Neural progenitor cell (in vitro differentiated cells): ENCODE data around the gene WDR37. TPM values are rescaled to one million over a fixed set of nuclear protein-coding genes. Genes with fewer than 3 reads are reported as not detected.
A peak's percentile ranks its signal among the peaks of the same experiment; 100 is the strongest.

ENCODE experiments used
- DNase-seq: peaks from one replicate; pipeline ENCODE4 v3.0.0-alpha.2; 2016; ENCODE audit warnings: low spot score
- H2AFZ ChIP-seq: fragments of 200-600 bp; sonication (generic); replicated peaks from 2 replicates; pipeline ENCODE4 v1.6.1; 2016; ENCODE audit warnings: antibody characterized with exemption
- H3F3A ChIP-seq: fragments of 200-600 bp; sonication (generic); 2 replicates; pipeline ENCODE4 v1.6.1; 2016; ENCODE audit warnings: antibody characterized with exemption, low read depth
- H3K27ac ChIP-seq: fragments of 200-600 bp; sonication (generic); 2 replicates; pipeline ENCODE4 v1.5.1; 2016; ENCODE audit warnings: mild to moderate bottlenecking
- H3K27me3 ChIP-seq: fragments of 200-600 bp; sonication (generic); 2 replicates; pipeline ENCODE4 v1.6.1; 2016; ENCODE audit warnings: mild to moderate bottlenecking, moderate library complexity
- H3K36me3 ChIP-seq: fragments of 200-600 bp; sonication (generic); 2 replicates; pipeline ENCODE4 v1.5.1; 2016
- H3K4me1 ChIP-seq: fragments of 200-600 bp; sonication (generic); 2 replicates; pipeline ENCODE4 v1.6.1; 2016; ENCODE audit warnings: mixed run types
- H3K4me2 ChIP-seq: fragments of 200-600 bp; sonication (generic); 2 replicates; pipeline ENCODE4 v1.6.1; 2016
- H3K4me3 ChIP-seq: fragments of 200-600 bp; sonication (generic); 2 replicates; pipeline ENCODE4 v1.5.1; 2016
- H3K79me2 ChIP-seq: fragments of 200-600 bp; sonication (generic); 2 replicates; pipeline ENCODE4 v1.6.1; 2016; ENCODE audit warnings: low read depth
- H3K9ac ChIP-seq: fragments of 200-600 bp; sonication (generic); 2 replicates; pipeline ENCODE4 v1.6.1; 2016
- H3K9me3 ChIP-seq: fragments of 200-600 bp; sonication (generic); 2 replicates; pipeline ENCODE4 v1.5.1; 2016; ENCODE audit warnings: low read depth
- H4K20me1 ChIP-seq: fragments of 200-600 bp; sonication (generic); 2 replicates; pipeline ENCODE4 v1.6.1; 2016; ENCODE audit warnings: low read depth
- H3K27ac Mint-ChIP-seq: 3 replicates; pipeline ENCODE4 v1.8.0; 2021; ENCODE audit warnings: mixed read lengths
- H3K27me3 Mint-ChIP-seq: 2 replicates; pipeline ENCODE4 v1.8.0; 2022; ENCODE audit warnings: low read depth, mild to moderate bottlenecking, inconsistent platforms, moderate library complexity, mixed read lengths; ENCODE audit not compliant: insufficient read depth
- H3K36me3 Mint-ChIP-seq: 3 replicates; pipeline ENCODE4 v1.8.0; 2021; ENCODE audit warnings: mixed read lengths
- H3K4me1 Mint-ChIP-seq: 3 replicates; pipeline ENCODE4 v1.8.0; 2021; ENCODE audit warnings: mixed read lengths
- H3K4me3 Mint-ChIP-seq: 3 replicates; pipeline ENCODE4 v1.8.0; 2021; ENCODE audit warnings: mild to moderate bottlenecking, moderate library complexity, mixed read lengths
- H3K9me3 Mint-ChIP-seq: 3 replicates; pipeline ENCODE4 v1.8.0; 2020; ENCODE audit warnings: mixed read lengths
- EZH2 ChIP-seq: fragments of 200-600 bp; sonication (generic); IDR thresholded peaks from 2 replicates; pipeline ENCODE4 v1.6.1; 2017; ENCODE audit warnings: antibody characterized with exemption, mild to moderate bottlenecking, moderate library complexity
- EZH2phosphoT487 ChIP-seq: fragments of 200-600 bp; sonication (generic); IDR thresholded peaks from 2 replicates; pipeline ENCODE4 v1.6.1; 2017; ENCODE audit warnings: antibody characterized with exemption
- total RNA-seq: library from RNA; depleted of rRNA; stranded (reverse); fragments of >200 nt; gene quantifications from 2 replicates; pipeline ENCODE4 v1.2.3, GENCODE V29; 2015; ENCODE audit warnings: low replicate concordance
- TF ChIP-seq, protein P1 (sequence below): fragments of 200-600 bp; sonication (generic); IDR thresholded peaks from 2 replicates; pipeline ENCODE4 v1.5.1; 2017; ENCODE audit warnings: antibody characterized with exemption, mild to moderate bottlenecking

The WDR37 gene
- total RNA-seq, 1 donor from 2014 or later: 14.7 TPM

DNA sequence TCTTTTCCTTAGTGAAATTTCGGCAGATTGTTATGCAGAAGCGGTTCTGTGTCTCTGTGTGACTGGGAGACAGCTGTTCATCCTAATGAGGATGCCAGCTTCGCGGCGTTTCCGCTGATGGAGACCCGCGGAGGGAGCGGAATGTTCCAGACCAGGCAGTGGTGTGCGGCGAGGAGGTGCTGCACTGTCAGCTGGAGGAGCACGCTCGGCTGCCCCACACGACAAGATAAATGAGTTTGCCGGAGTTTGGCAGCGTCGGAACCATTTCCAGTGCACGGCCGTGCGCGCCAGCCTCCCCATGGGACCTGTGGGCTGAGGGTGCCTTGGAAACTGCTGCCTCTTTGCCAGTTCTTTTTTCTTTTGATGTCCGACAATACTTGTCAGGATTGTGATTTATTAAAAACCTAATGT lies 64.6 kb downstream of the WDR37 start:
- H2AFZ ChIP-seq: no peak overlapping the region
- H3K27me3 ChIP-seq: no peaks in the 10 kb centered on the region
- H3K4me1 Mint-ChIP-seq: peaks cover 65% of the 10 kb centered on the region
- no peaks in the 10 kb centered on the region for H3K9me3 Mint-ChIP-seq
- peaks cover 46% of the 10 kb centered on the region for H3K36me3 Mint-ChIP-seq
- H3K9ac ChIP-seq: no peak overlapping the region
- H3K27ac ChIP-seq: no peak overlapping the region
- H3K79me2 ChIP-seq: no peaks in the 10 kb centered on the region
- H3F3A ChIP-seq: no peaks in the 10 kb centered on the region
- H3K27ac Mint-ChIP-seq: peak overlapping the region; percentile 86
- no peak for DNase-seq
- TF ChIP-seq, protein P1, sequence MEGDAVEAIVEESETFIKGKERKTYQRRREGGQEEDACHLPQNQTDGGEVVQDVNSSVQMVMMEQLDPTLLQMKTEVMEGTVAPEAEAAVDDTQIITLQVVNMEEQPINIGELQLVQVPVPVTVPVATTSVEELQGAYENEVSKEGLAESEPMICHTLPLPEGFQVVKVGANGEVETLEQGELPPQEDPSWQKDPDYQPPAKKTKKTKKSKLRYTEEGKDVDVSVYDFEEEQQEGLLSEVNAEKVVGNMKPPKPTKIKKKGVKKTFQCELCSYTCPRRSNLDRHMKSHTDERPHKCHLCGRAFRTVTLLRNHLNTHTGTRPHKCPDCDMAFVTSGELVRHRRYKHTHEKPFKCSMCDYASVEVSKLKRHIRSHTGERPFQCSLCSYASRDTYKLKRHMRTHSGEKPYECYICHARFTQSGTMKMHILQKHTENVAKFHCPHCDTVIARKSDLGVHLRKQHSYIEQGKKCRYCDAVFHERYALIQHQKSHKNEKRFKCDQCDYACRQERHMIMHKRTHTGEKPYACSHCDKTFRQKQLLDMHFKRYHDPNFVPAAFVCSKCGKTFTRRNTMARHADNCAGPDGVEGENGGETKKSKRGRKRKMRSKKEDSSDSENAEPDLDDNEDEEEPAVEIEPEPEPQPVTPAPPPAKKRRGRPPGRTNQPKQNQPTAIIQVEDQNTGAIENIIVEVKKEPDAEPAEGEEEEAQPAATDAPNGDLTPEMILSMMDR: no peak
- TF ChIP-seq EZH2phosphoT487 (no peak), EZH2 (no peak)
- no peaks in the 10 kb centered on the region for H3K9me3 ChIP-seq
- peaks cover 7% of the 10 kb centered on the region for H3K27me3 Mint-ChIP-seq
- H4K20me1 ChIP-seq: no peaks in the 10 kb centered on the region
- H3K4me3 Mint-ChIP-seq: no peak overlapping the region
- H3K4me2 ChIP-seq: no peak overlapping the region
- no peaks in the 10 kb centered on the region for H3K36me3 ChIP-seq
- no peak overlapping the region for H3K4me3 ChIP-seq
- H3K4me1 ChIP-seq: no peaks in the 10 kb centered on the region

DNA sequence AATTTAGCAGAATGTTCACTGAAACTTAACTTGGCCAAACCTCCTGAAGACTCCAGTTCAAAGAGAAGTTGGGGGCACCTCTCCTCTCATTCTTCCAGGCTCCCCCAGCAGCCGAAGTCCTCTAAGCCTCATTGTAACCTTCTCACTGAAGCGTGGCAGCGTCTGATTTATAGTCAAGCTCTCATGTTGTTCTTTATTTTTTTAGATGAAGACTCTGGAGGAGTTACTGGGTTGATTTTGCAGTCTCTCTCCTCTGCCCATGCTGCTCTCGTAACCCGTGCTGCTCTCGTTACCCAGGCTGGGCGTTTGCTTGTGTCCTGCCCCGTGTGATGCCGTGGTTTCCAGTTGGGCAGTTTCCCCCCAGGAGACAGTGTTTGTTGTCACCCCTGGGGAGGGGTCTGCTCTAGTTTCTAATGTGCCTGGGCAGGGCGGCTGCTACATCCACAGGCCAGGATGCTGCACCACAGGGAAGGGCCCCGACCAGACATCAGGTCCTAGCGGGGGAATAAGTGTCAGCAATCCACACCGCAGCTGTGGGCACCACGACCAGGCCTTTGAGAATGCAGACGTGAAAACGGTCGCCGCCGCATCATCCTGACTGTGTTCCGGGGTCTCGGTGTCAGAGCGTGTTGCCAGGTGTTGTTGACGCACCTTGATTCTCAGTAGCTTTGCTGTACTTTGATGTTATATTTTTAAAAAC lies 65.2 kb downstream of the WDR37 start:
- Histone ChIP-seq H3K4me3 (no peak overlapping the region), H3F3A (no peaks in the 10 kb centered on the region), H3K4me1 (no peaks in the 10 kb centered on the region), H4K20me1 (no peaks in the 10 kb centered on the region), H2AFZ (no peak overlapping the region), H3K27ac (no peak overlapping the region), H3K79me2 (no peaks in the 10 kb centered on the region), H3K4me2 (no peak overlapping the region), H3K36me3 (no peaks in the 10 kb centered on the region), H3K27me3 (no peaks in the 10 kb centered on the region), H3K9ac (no peak overlapping the region), H3K9me3 (no peaks in the 10 kb centered on the region)
- Mint-ChIP-seq H3K27me3 (peaks cover 7% of the 10 kb centered on the region), H3K4me3 (peak overlapping the region; percentile 51), H3K9me3 (no peaks in the 10 kb centered on the region), H3K4me1 (peaks cover 64% of the 10 kb centered on the region), H3K36me3 (peaks cover 48% of the 10 kb centered on the region), H3K27ac (peak overlapping the region; percentile 87)
- DNase-seq: no peak
- TF ChIP-seq, protein P1: no peak
- no peak for TF ChIP-seq EZH2
- no peak for TF ChIP-seq EZH2phosphoT487

DNA sequence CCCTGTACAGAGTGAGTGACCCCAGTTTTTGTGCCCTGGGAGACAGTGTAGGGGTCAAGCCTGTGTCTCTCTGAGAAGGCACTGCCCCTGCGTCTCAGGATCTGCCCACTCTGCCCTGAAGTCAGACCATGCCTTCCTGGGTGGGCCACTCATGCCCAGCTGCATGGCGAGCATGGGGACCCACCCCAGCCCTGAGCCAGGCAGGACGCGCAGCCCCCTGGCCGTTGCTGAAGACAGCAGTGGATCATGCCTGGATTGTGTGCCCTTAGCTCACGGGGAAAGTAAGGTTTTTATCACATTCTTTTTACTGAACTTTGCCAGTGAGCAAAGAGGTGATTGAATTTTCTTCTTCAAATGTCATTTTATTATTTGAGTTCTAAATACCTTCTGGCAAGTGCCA lies 66.2 kb downstream of the WDR37 start:
- no peak overlapping the region for H3K27ac ChIP-seq

More for the DNA sequence above, 66.2 kb downstream of the WDR37 start:
- H3K9ac ChIP-seq: no peak overlapping the region
- H3K4me1 ChIP-seq: no peaks in the 10 kb centered on the region
- H3K36me3 Mint-ChIP-seq: peaks cover 46% of the 10 kb centered on the region
- H3K27me3 Mint-ChIP-seq: peaks cover 5% of the 10 kb centered on the region
- H3K4me1 Mint-ChIP-seq: peaks cover 57% of the 10 kb centered on the region
- H3K9me3 ChIP-seq: no peaks in the 10 kb centered on the region
- H3K4me3 ChIP-seq: no peak overlapping the region
- no peak for TF ChIP-seq EZH2phosphoT487
- TF ChIP-seq, protein P1: no peak
- TF ChIP-seq EZH2: no peak
- no peaks in the 10 kb centered on the region for H3K9me3 Mint-ChIP-seq
- H3K27me3 ChIP-seq: no peaks in the 10 kb centered on the region
- peak overlapping the region; percentile 87 for H3K27ac Mint-ChIP-seq
- DNase-seq: no peak
- no peak overlapping the region for H2AFZ ChIP-seq
- peak overlapping the region; percentile 51 for H3K4me3 Mint-ChIP-seq
- no peaks in the 10 kb centered on the region for H4K20me1 ChIP-seq
- no peaks in the 10 kb centered on the region for H3F3A ChIP-seq
- no peaks in the 10 kb centered on the region for H3K36me3 ChIP-seq
- H3K4me2 ChIP-seq: no peak overlapping the region
- H3K79me2 ChIP-seq: no peaks in the 10 kb centered on the region
